ENCODE measurements around the gene EVI2B.
"Not testable (repeated sequence)": the region's sequence is repeated elsewhere in the genome, so short reads cannot be mapped to it uniquely, and the experiment has no call there.

The EVI2B gene

GRCh38 chr17:31269578-31269983, 44.3 kb downstream of the EVI2B start:
- no peak for DNase-seq (ENCODE audit: low spot score)

GRCh38 chr17:31269036-31269577, 44.7 kb downstream of the EVI2B start:
- DNase-seq (ENCODE audit: low spot score), result no peak

GRCh38 chr17:31266042-31266441, 47.8 kb downstream of the EVI2B start:
- peak; percentile 39 for DNase-seq (ENCODE audit: low spot score)

GRCh38 chr17:31262923-31263322, 50.9 kb downstream of the EVI2B start:
- DNase-seq (ENCODE audit: low spot score), result not testable (repeated sequence)

GRCh38 chr17:31261601-31262000, 52.3 kb downstream of the EVI2B start:
- no peak for DNase-seq (ENCODE audit: low spot score)

- no peak for DNase-seq (ENCODE audit: low spot score)
Measured at GRCh38 chr17:31260151-31260550, 53.7 kb downstream of the EVI2B start.

GRCh38 chr17:31256936-31257335, 56.9 kb downstream of the EVI2B start:
- DNase-seq (ENCODE audit: low spot score), result no peak

- DNase-seq (ENCODE audit: low spot score), result no peak
Measured at GRCh38 chr17:31254654-31255053, 59.2 kb downstream of the EVI2B start.

Measured in NAMALWA (cell line).